Mesothelial cell of epicardium (in vitro differentiated cells): ENCODE data around the gene KDR. TPM values are rescaled to one million over a fixed set of nuclear protein-coding genes. Genes with fewer than 3 reads are reported as not detected.

Experiments
- DNase-seq, 2 experiments: peaks; one replicate each; pipeline ENCODE4 v3.0.0; 2021; ENCODE audit warnings: low spot score in 2 of 2; ENCODE audit not compliant: unreplicated experiment in 2 of 2
- H3K27ac Mint-ChIP-seq: 2 replicates; pipeline ENCODE4 v1.8.0; 2021; ENCODE audit warnings: mixed read lengths
- H3K27me3 Mint-ChIP-seq: 2 replicates; pipeline ENCODE4 v1.8.0; 2021; ENCODE audit warnings: low read depth, mixed read lengths
- H3K36me3 Mint-ChIP-seq: 2 replicates; pipeline ENCODE4 v1.8.0; 2021; ENCODE audit warnings: mixed read lengths
- H3K4me1 Mint-ChIP-seq: 2 replicates; pipeline ENCODE4 v1.8.0; 2021; ENCODE audit warnings: mixed read lengths
- H3K4me3 Mint-ChIP-seq: 2 replicates; pipeline ENCODE4 v1.8.0; 2021; ENCODE audit warnings: mild to moderate bottlenecking, moderate library complexity, mixed read lengths
- H3K9me3 Mint-ChIP-seq: 2 replicates; pipeline ENCODE4 v1.8.0; 2021; ENCODE audit warnings: mixed read lengths
- CTCF ChIP-seq: fragments of 200-600 bp; sonication (generic); IDR thresholded peaks from one replicate; pipeline ENCODE4 v1.5.0; 2021; ENCODE audit warnings: antibody characterized with exemption; ENCODE audit not compliant: unreplicated experiment
- total RNA-seq: library from RNA; stranded (reverse); gene quantifications from 3 replicates; pipeline ENCODE4 v1.2.1, GENCODE V29; 2021

Gene KDR
- total RNA-seq, 1 donor from 2014 or later: 48.5 TPM

DNA sequence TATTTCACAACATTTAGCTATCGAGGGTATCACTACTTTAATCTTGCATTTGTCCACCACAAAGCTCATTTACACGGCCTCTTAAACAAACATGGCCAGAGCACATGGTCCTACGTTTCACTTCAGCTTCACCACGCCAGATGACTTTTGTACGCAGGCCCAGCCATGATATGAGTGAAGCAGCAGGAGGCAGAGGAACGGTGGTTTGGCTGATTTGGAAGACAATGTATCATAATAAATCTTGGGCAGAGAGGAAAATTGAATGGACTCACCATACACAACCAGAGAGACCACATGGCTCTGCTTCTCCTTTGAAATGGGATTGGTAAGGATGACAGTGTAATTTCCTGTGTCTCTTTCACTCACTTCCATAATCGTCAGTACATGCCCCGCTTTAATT is 15.3 kb downstream of the KDR start:
- Mint-ChIP-seq H3K27me3 (no peaks in the 10 kb centered on the region), H3K36me3 (peaks cover 60% of the 10 kb centered on the region)
- TF ChIP-seq CTCF: no peak

DNA sequence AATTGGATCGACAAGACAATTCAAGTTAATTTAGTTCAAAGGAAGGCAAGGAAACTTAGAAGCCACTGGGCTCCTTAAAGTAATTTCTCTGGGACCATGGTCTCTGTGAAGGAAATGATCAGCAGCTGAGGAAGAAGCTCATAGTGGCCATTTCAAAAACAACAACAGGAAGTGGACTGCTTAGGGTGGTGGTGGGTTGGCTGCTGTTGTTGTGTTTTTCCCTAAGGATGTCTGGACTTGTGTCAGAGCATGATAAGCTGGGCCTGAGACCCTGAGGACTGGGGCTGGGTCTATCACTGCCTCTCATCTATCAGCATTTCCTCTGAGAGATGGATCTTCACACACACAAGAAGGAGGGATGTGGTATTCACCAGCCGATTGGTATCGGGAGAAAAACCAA is 18.3 kb downstream of the KDR start:
- Mint-ChIP-seq H3K27me3 (no peaks in the 10 kb centered on the region), H3K4me3 (no peak overlapping the region), H3K9me3 (no peaks in the 10 kb centered on the region), H3K4me1 (peaks cover 6% of the 10 kb centered on the region), H3K27ac (no peak overlapping the region), H3K36me3 (peaks cover 67% of the 10 kb centered on the region)
- no peak for DNase-seq
- TF ChIP-seq CTCF: no peak

More for the DNA sequence above, 15.3 kb downstream of the KDR start:
- Mint-ChIP-seq H3K27ac (no peak overlapping the region), H3K4me1 (no peaks in the 10 kb centered on the region), H3K4me3 (no peak overlapping the region), H3K9me3 (no peaks in the 10 kb centered on the region)
- no peak for DNase-seq

GRCh38 chr4:55103224-55103623 is 22.2 kb downstream of the KDR start:
- H3K27me3 Mint-ChIP-seq: no peaks in the 10 kb centered on the region
- peaks cover 6% of the 10 kb centered on the region for H3K4me1 Mint-ChIP-seq
- no peak for DNase-seq
- H3K4me3 Mint-ChIP-seq: no peak overlapping the region
- no peak overlapping the region for H3K27ac Mint-ChIP-seq
- H3K36me3 Mint-ChIP-seq: peaks cover 48% of the 10 kb centered on the region
- no peaks in the 10 kb centered on the region for H3K9me3 Mint-ChIP-seq
- no peak for TF ChIP-seq CTCF

GRCh38 chr4:55099816-55100215 is 25.6 kb downstream of the KDR start:
- no peak for TF ChIP-seq CTCF
- Mint-ChIP-seq H3K4me3 (no peak overlapping the region), H3K9me3 (no peaks in the 10 kb centered on the region), H3K27ac (no peak overlapping the region), H3K4me1 (peaks cover 6% of the 10 kb centered on the region), H3K27me3 (no peaks in the 10 kb centered on the region), H3K36me3 (peaks cover 33% of the 10 kb centered on the region)
- DNase-seq: no peak

GRCh38 chr4:55098456-55099204 is 26.8 kb downstream of the KDR start:
- DNase-seq: no peak
- no peak for TF ChIP-seq CTCF
- Mint-ChIP-seq H3K27me3 (no peaks in the 10 kb centered on the region), H3K9me3 (no peaks in the 10 kb centered on the region), H3K4me3 (no peak overlapping the region), H3K36me3 (peaks cover 33% of the 10 kb centered on the region), H3K27ac (no peak overlapping the region), H3K4me1 (no peaks in the 10 kb centered on the region)
